HG02885 (cell line): ENCODE data around the gene SP3.
A peak's percentile ranks its signal among the peaks of the same experiment; 100 is the strongest.

ENCODE experiments used
- ATAC-seq: cut with Tn5 transposase; IDR thresholded peaks from one replicate; pipeline ENCODE4 v1.9.1; 2021; ENCODE audit warnings: mild to moderate bottlenecking; ENCODE audit not compliant: unreplicated experiment, poor library complexity

Gene SP3

DNA sequence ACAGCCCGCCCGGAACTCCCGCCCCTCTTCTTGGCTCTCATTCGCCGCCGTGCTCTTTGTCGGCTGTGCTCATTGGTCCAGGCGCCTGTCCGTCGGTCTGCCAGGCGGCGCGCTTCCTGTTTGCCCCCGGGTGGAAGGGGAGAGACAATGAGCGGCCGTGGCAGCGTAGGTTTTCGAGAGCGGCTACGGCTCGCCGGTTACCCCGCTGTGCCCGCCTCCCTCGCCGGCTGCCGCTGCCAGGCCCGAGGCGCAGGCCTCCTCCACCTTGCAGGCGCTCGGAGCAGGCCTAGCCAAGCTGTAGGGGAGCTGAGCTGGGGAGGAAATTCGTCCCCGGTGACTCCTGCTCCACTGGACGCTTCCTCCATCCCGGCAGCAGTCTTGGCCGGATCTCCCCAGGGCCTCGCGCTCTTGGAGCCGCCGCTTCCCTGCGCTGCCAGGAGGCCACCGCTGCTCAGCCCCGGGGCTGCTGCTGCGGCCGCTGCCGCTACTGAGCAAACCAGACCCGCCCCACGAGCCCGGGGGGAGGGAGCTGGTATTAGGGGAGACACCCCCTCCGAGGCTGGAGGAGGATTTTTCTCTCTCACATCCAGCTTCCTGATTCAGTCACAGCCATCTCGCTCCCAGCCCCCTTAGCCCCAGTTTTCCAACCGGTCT lies at the start of gene SP3:
SP3 (minus strand) TSS at position 2 of the 654 bp plus-strand sequence. CDS start 202 bp downstream, outside the sequence.
- ATAC-seq = peak; percentile 76

- no peak for ATAC-seq
Measured at GRCh38 chr2:174014699-174015070, 49.5 kb upstream of the SP3 start.

DNA sequence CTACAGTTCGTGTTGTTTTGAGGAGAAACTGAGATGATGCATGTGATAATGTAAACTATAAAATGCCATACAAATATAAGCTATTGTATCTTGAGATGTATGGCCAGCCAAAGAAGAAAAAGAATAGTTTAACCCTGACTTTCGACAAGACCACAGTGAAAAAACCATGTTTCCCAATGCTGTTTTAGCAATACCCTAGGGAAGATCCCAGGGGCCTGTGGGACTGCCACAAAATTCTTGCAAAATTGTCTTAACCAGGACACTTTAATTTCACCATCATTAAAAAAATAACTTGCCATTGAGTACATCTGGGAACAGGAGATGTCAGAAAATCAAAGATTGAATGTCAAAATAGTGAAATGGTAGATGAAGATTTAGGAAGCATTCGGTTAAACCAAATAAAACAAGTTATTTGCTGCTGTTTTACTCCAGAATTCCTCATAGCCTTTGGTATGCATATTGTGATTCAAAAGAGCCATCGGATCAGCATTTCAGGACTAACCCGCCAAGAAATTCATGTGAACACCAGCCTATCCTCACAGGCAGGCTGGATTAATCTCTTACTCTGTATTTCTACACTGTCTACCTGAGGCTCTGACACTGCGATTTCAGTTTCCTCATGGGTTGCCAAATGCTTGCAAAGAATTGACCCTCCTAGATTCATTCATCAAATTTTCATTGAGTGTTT lies 49.0 kb upstream of the SP3 start:
- ATAC-seq = no peak

GRCh38 chr2:174013315-174013751 lies 48.2 kb upstream of the SP3 start:
- ATAC-seq = no peak

DNA sequence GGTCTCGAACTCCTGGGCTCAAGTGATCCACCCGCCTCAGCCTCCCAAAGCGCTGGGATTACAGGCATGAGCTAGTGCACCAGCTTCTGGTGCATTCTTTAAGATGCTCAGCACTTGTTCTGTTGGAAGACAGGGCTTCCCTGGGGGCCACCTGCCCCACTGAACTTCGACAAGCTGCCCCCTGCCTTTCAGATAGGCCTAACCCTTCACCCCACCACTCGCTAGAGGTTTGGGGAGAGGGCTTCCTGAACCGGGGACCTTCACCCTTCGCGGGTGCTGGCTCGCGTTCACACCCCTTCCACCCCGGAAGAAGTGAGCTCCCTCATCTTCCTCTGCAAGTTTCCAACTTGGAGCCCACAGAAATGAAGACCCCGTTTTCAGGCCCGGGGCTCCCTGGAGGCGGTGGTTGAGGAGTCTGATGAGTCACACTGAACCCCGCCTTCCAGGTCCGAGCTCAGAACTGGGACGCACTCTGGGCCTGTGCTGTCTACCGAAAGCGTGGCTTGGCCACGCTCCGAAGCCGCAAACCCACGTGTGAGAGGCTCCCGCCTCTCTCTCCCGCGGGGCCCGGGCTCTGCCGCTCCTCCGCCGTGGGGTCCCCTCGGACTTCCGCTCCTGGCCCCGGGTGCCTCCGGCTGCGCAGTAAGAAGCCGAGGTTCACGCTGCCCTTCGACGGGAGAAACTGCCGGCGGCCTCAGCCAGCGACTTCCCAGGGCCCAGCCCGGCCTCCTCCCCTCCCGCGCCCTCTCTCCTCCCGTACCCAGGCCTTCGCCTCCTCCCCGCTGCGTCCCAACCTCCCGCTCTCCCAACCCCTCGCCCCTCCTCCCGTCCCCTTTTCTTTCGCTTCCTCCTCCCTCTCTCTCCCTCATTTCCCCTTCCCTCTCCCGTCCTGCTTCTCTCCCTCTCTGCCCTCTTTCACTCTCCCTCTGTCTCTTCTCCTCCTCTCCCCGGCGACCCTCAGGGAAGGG lies 47.5 kb upstream of the SP3 start:
- peak; percentile 47 for ATAC-seq

DNA sequence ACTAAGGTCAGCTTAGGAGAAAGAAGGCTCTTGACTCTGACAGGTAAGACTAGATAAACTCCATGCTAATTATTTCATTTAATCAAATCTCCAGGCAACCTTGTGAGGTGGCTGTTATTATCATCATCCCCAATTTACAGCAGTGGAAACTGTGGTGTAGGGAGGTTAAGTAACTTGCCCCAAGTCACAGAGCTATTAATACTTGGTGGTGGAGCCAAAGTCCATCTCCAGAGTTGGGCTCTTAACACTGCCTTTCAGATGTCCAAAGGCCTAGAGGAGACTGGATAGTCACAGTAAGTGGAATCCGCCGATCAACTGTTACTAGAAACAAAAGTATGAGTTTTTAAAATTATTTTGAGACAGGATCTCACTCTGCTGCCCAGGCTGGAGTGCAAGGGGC lies 46.6 kb upstream of the SP3 start:
- no peak for ATAC-seq

DNA sequence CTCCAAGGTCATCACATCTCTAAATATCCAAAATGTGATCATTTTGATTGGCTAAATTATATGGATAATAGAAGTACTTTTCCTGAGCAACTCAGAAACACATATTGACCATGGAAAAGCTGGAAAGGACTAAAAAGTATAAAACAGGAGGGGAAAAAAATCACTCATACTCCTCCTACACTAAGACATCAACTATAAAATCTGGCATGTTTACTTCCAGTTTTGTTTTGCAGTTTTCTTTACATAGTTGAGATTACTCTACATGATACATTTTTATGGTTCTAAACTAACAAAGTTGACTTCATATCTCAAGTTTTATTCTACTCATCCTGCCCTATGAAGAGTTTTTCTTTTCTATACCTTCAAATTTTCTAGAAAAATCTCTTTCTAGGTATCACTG lies 46.0 kb upstream of the SP3 start:
- no peak for ATAC-seq

- no peak for ATAC-seq
Measured at GRCh38 chr2:174009488-174010223, 44.5 kb upstream of the SP3 start.

GRCh38 chr2:174008720-174009119 lies 43.5 kb upstream of the SP3 start:
- ATAC-seq = no peak

GRCh38 chr2:174007010-174007409 lies 41.8 kb upstream of the SP3 start:
- ATAC-seq = no peak

- ATAC-seq = no peak
Measured at GRCh38 chr2:174005801-174006419, 40.7 kb upstream of the SP3 start.

- peak; percentile 52 for ATAC-seq
Measured at GRCh38 chr2:174004905-174005605, 39.9 kb upstream of the SP3 start.

- no peak for ATAC-seq
Measured at GRCh38 chr2:174003720-174004695, 38.8 kb upstream of the SP3 start.

DNA sequence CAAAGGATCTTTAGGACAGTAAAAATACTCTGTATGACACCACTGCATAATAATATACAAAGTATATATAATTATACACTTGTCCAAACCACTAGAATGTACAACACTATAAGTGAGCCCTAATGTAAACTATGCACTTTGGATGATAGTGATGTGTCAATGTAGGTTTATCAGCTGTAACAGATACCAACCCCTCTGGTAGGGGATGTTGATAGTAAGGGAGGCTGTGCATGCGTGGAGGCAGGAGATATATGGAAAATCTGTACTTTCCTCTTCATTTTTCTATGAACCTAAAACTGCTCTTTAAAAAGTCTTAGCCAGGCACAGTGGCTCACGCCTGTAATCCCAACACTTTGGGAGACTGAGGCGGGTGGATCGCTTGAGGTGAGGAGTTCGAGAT lies 37.5 kb upstream of the SP3 start:
- no peak for ATAC-seq

DNA sequence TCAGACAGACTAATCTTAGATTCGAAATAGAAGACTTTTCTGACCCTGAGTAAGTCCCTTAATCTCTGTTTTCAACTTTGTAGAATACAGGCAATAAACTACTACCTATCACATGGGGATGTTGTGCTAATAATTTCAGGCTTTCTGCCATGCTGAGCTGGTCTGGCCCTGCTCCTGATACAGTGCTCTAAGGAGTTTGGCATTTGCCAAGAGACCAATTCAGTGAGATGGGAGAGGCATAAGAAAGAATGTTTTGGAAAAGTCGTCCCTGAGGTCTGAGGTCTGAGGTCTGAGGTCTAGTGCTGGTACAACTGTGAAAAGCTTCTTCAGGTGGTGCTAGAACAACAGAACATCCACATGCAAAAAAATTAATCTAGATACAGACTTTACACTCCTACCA lies 35.9 kb upstream of the SP3 start:
- ATAC-seq = no peak

GRCh38 chr2:173999724-174000123 lies 34.6 kb upstream of the SP3 start:
- no peak for ATAC-seq

DNA sequence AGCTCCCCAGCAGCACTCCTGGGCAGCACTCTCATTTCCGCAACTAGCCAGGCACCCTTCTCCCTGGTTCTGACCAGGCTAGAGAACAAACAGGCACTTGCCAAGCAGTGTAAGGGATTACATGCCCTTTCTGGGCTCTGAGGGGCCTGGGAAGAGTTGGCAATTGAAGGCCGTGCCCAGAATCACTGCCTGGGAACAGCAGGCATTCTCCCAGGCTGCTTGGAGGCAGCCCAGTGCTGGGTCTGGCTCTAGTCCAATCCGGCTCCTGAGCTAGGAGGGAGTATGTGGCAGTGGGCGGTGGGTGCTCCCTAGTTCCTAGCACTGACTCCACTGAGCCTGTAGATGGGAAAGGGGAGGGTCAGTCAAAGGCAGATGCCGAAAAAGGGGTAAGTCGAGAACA lies 34.1 kb upstream of the SP3 start:
- no peak for ATAC-seq

DNA sequence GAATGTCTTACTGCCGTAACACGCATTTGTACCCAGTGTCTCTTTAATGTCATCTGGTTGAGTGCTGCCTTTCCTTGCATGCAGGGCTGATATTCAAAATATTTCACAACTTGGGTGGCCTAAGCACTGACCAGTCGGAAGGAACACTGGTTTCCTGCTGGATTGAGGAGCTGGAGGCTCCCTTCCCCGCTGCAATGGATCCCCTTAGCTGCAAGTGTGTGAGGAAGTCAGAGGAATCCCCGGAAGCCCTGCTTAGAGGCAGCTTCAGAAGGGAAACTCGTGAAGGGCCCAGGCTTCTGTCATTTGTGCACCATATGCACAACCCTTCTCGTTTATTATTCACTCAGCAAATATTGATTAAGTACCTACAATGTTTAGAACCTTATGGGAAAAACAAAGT lies 33.2 kb upstream of the SP3 start:
- no peak for ATAC-seq
